ENCODE measurements around the gene SECISBP2L. TPM values are rescaled to one million over a fixed set of nuclear protein-coding genes. Genes with fewer than 3 reads are reported as not detected.

SECISBP2L gene
- total and polyA plus RNA-seq, 2 of the 4 experiments (the other 2 are of a cell fraction), result 13.1 to 34.1 TPM

GRCh38 chr15:49064281-49064653 is 18.0 kb upstream of the SECISBP2L start:
- Histone ChIP-seq H3K4me1 (ENCODE audit: control insufficient read depth, insufficient read depth, low read length) (peaks cover 10% of the 10 kb centered on the region), H3K4me2 (ENCODE audit: low read depth, low read length) (no peak overlapping the region), H2AK9ac (replicated peaks; ENCODE audit: low read depth, low read length, poor library complexity) (no peak overlapping the region), H3K4ac (ENCODE audit: low read depth, low read length) (no peak overlapping the region), H3K14ac (replicated peaks; ENCODE audit: low read depth, low read length) (no peak overlapping the region), H4K8ac (ENCODE audit: low read depth in 2 of 2, low read length in 2 of 2) (no peak overlapping the region), H3K27ac (ENCODE audit: insufficient read depth, low read length) (no peak overlapping the region), H2BK120ac (ENCODE audit: low read depth, low read length) (no peak overlapping the region), H3K9me3 (ENCODE audit: control insufficient read depth, insufficient read depth, low read length) (no peaks in the 10 kb centered on the region), H2BK15ac (ENCODE audit: low read depth, low read length) (no peak overlapping the region), H3K27me3 (ENCODE audit: control insufficient read depth, insufficient read depth, low read length) (no peaks in the 10 kb centered on the region), H3K23ac (ENCODE audit: low read depth, low read length) (no peak overlapping the region), H3K9me1 (ENCODE audit: insufficient read depth, low read length) (0 out of 2 replicates have a peak, but pooled peaks cover 9% of the 10 kb centered on the region), H2AFZ (replicated peaks; ENCODE audit: low read length, poor library complexity) (no peak overlapping the region), H2AK5ac (ENCODE audit: low read depth, low read length) (no peak overlapping the region), H4K20me1 (ENCODE audit: insufficient read depth, low read length) (no peaks in the 10 kb centered on the region), H2BK5ac (ENCODE audit: low read depth, low read length, poor library complexity, severe bottlenecking) (no peak overlapping the region), H3K4me3 (ENCODE audit: insufficient read depth, low read depth, low read length) (no peak overlapping the region), H3K36me3 (ENCODE audit: control insufficient read depth, insufficient read depth, low read length) (no peaks in the 10 kb centered on the region), H3K79me1 (ENCODE audit: low read depth in 1 of 2, low read length in 2 of 2) (no peaks in the 10 kb centered on the region), H3K56ac (ENCODE audit: extremely low read depth, insufficient read depth, low read length) (no peak overlapping the region), H2BK20ac (ENCODE audit: low read depth, low read length) (no peak overlapping the region; the same call in 1 of the 2 replicates), H3K18ac (ENCODE audit: low read depth, low read length) (no peak overlapping the region), H4K5ac (ENCODE audit: low read depth, low read length) (no peak overlapping the region; the same call in 1 of the 2 replicates), H3K9ac (ENCODE audit: low read depth, low read length) (no peak overlapping the region), H4K91ac (ENCODE audit: insufficient read depth, low read depth, low read length) (no peak overlapping the region)
- ChIA-PET CTCF (no interaction called here), POLR2A (ENCODE audit: unreplicated experiment) (no interaction called here)
- WGBS, 2 experiments (ENCODE audit: extremely low coverage in 2 of 2, insufficient read length in 1 of 2), result no CpG with 5 or more reads among the region's 3 CpGs
- dilution Hi-C loops (cut with HindIII; ENCODE audit: low sequenced_read_pairs, unreplicated experiment), result no loop called here
- in situ Hi-C loops (cut with MboI; ENCODE audit: low sequenced_read_pairs), result no loop called here
- BruUV-seq (replicated peaks), result no TSS peak
- intact Hi-C loops (cut with micrococcal nuclease), result no loop called here
- ATAC-seq (ENCODE audit: low read depth), result no peak
- no peak for DNase-seq
- TF ChIP-seq CHD1 (IDR thresholded peaks at IDR 0.05; ENCODE audit: low read depth, low read length) (no peak), POLR2A (IDR thresholded peaks at IDR 0.05; ENCODE audit: low read depth, low read length) (no peak), BHLHE40 (IDR thresholded peaks at IDR 0.05; ENCODE audit: low read depth, low read length) (no peak), RCOR1 (IDR thresholded peaks at IDR 0.05; ENCODE audit: insufficient replicate concordance, low read length) (no peak), MAZ (IDR thresholded peaks at IDR 0.05; ENCODE audit: borderline replicate concordance, low read depth, low read length) (no peak), FOS (IDR thresholded peaks at IDR 0.05; ENCODE audit: low read depth, low read length) (no peak), USF2 (IDR thresholded peaks at IDR 0.05; ENCODE audit: low read depth, low read length) (no peak), NFE2L2 (IDR thresholded peaks at IDR 0.05; ENCODE audit: low read depth, low read length) (no peak), RAD21 (IDR thresholded peaks at IDR 0.05; ENCODE audit: low read length) (no peak), CEBPB (IDR thresholded peaks at IDR 0.05; ENCODE audit: low read depth, low read length) (no peak), MAFK (IDR thresholded peaks at IDR 0.05; ENCODE audit: low read depth, low read length) (no peak), RFX5 (IDR thresholded peaks at IDR 0.05; ENCODE audit: low read depth, low read length) (no peak)
- TF ChIP-seq, protein P1, sequence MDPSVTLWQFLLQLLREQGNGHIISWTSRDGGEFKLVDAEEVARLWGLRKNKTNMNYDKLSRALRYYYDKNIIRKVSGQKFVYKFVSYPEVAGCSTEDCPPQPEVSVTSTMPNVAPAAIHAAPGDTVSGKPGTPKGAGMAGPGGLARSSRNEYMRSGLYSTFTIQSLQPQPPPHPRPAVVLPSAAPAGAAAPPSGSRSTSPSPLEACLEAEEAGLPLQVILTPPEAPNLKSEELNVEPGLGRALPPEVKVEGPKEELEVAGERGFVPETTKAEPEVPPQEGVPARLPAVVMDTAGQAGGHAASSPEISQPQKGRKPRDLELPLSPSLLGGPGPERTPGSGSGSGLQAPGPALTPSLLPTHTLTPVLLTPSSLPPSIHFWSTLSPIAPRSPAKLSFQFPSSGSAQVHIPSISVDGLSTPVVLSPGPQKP (IDR thresholded peaks at IDR 0.05; ENCODE audit: borderline replicate concordance, low read depth, low read length), result no peak
- TF ChIP-seq, protein P2, sequence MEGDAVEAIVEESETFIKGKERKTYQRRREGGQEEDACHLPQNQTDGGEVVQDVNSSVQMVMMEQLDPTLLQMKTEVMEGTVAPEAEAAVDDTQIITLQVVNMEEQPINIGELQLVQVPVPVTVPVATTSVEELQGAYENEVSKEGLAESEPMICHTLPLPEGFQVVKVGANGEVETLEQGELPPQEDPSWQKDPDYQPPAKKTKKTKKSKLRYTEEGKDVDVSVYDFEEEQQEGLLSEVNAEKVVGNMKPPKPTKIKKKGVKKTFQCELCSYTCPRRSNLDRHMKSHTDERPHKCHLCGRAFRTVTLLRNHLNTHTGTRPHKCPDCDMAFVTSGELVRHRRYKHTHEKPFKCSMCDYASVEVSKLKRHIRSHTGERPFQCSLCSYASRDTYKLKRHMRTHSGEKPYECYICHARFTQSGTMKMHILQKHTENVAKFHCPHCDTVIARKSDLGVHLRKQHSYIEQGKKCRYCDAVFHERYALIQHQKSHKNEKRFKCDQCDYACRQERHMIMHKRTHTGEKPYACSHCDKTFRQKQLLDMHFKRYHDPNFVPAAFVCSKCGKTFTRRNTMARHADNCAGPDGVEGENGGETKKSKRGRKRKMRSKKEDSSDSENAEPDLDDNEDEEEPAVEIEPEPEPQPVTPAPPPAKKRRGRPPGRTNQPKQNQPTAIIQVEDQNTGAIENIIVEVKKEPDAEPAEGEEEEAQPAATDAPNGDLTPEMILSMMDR (conservative IDR thresholded peaks at IDR 0.05; ENCODE audit: low read depth, low read length), result no peak
